ENCODE data around the gene UGT1A8.

UGT1A8 gene

GRCh38 chr2:233793465-233794127, 176.2 kb downstream of the UGT1A8 start:
- FAIRE-seq = no peak
- DNase-seq (ENCODE audit: insufficient read length, low spot score) = no peak
- no peak for TF ChIP-seq POLR2A (IDR thresholded peaks at IDR 0.05; ENCODE audit: low read depth, low read length)

GRCh38 chr2:233794128-233794658, 176.8 kb downstream of the UGT1A8 start:
- DNase-seq (ENCODE audit: insufficient read length, low spot score) = no peak
- no peak for TF ChIP-seq POLR2A (IDR thresholded peaks at IDR 0.05; ENCODE audit: low read depth, low read length)
- FAIRE-seq = no peak

GRCh38 chr2:233795735-233796171, 178.3 kb downstream of the UGT1A8 start:
- FAIRE-seq = no peak
- TF ChIP-seq POLR2A (IDR thresholded peaks at IDR 0.05; ENCODE audit: low read depth, low read length) = no peak
- no peak for DNase-seq (ENCODE audit: insufficient read length, low spot score)

GRCh38 chr2:233796254-233796653, 178.8 kb downstream of the UGT1A8 start:
- TF ChIP-seq POLR2A (IDR thresholded peaks at IDR 0.05; ENCODE audit: low read depth, low read length) = no peak
- DNase-seq (ENCODE audit: insufficient read length, low spot score) = no peak
- no peak for FAIRE-seq

- DNase-seq (ENCODE audit: insufficient read length, low spot score) (no peak), FAIRE-seq (no peak)
- no peak for TF ChIP-seq POLR2A (IDR thresholded peaks at IDR 0.05; ENCODE audit: low read depth, low read length)
Observed at GRCh38 chr2:233798335-233799086, 181.1 kb downstream of the UGT1A8 start.

DNA sequence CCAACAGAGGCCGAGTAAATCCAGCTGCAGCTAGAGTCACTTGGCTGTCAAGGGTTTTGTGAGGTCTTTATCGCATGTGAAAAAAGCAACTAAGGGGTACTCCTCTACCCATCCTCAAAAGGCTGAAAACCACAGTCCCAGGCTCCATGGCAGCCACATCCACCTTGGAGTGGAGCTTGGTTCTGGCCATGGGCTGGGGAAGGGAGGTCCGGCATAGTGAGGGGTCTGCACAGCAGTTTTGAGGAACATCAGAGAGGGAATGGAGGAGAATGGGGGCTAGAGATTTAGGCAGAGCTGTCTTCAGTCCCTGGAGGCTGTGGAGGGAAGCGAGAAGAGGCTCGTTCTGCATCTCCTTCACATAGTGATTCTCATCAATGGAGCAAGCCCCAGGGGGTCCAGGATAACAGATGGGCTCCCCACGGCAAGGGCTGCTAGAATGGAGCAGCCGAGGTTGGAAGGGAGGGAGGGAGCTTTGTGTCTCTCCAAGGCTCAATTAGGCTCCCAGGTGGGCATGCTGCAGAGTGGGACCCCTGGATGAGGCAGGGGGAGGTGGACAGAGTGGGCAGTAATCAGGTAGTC, 181.7 kb downstream of the UGT1A8 start:
- FAIRE-seq (no peak), DNase-seq (ENCODE audit: insufficient read length, low spot score) (no peak)
- TF ChIP-seq POLR2A (IDR thresholded peaks at IDR 0.05; ENCODE audit: low read depth, low read length) = no peak

DNA sequence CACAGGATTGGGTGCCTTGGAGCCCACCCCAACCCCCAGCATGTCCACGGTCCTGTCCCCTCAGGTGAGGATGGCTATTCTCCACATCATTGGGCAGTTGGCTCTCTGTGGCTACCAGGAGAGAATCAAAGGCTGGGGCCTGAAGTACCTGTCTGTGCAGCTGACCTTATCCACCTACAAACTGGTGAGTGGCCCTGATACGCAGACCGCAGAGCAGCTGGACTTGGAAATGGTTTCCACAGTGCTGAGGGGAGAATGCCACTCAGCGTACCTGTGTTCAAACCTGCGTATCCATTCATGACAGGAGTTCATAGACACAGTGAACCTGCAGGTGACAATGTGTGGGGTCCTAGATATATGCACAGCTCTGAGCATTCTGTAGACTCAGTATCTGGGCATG, 182.3 kb downstream of the UGT1A8 start:
- no peak for DNase-seq (ENCODE audit: insufficient read length, low spot score)
- FAIRE-seq = no peak
- no peak for TF ChIP-seq POLR2A (IDR thresholded peaks at IDR 0.05; ENCODE audit: low read depth, low read length)

GRCh38 chr2:233800208-233800607, 182.8 kb downstream of the UGT1A8 start:
- FAIRE-seq = no peak
- DNase-seq (ENCODE audit: insufficient read length, low spot score) = no peak
- TF ChIP-seq POLR2A (IDR thresholded peaks at IDR 0.05; ENCODE audit: low read depth, low read length) = no peak

DNA sequence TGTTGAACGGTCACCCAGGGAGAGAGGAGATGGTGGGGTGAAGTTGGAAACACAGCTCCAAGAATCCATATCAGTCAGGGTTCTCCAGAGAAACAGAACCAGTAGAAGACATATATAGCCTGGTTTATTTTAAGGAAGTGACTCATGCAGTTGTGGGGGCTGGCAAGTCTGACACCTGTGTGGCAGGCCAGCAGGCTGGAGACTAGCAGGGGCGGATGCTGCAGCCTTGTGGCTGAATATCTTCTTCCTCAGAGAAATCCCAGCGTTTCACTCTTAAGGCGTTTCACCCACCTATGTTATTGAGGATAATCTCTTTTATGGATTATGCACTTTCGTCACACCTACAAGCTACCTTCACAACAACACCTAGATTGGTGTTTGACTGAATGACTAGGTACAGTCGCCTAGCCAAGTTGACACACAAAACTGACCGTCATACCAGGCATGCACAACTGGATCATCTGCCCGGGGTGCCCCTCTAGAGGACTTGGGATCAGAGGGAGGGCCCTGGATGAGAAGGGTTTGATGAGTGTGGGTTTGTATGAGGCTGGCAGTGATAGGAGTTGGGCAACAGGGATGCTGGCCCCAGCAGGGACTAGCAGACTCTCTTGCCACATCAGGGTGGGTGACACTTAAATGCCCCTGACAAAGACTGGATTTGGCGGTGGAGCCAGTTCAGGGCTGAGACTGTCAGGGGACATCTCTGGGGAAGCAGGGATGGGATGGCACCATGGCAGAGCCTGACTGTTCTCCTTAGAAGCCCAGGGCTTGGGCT, 184.1 kb downstream of the UGT1A8 start:
- DNase-seq (ENCODE audit: insufficient read length, low spot score) (no peak), FAIRE-seq (no peak)
- no peak for TF ChIP-seq POLR2A (IDR thresholded peaks at IDR 0.05; ENCODE audit: low read depth, low read length)

DNA sequence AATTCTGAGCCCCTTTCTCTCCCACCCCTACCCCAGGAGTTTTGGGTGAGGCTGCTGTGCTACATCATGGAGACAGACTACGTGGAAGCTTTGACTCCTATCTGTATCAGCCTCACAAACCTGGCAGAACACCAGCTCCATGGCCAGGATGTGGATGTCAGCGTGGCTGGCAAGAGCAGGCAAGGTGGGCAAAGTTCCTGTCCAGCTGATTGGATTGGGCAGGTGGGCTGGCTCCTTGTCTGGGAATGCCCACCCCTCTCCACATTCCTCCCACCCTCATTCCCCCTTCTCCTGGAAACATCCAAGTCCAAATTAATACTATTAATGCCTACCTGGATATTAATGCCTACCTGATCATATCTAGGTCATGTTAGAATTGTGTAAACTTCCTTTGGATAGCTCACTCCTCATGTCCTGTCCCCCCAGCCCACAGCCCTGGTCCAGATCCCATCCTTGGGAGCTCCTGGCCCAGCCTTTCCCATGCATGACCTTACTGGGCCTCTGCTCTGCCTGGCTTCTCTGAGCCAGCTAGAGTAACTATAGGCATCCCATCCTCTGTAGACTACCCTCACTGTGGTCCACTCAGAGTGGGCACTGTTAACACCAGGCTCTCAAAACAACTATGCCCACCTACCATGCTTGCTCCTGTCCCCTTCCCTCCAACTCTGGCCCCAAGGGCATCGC, 184.8 kb downstream of the UGT1A8 start:
- TF ChIP-seq POLR2A (IDR thresholded peaks at IDR 0.05; ENCODE audit: low read depth, low read length) = no peak
- FAIRE-seq = no peak
- DNase-seq (ENCODE audit: insufficient read length, low spot score) = no peak

GRCh38 chr2:233803292-233803911, 186.0 kb downstream of the UGT1A8 start:
- no peak for FAIRE-seq
- no peak for DNase-seq (ENCODE audit: insufficient read length, low spot score)
- TF ChIP-seq POLR2A (IDR thresholded peaks at IDR 0.05; ENCODE audit: low read depth, low read length) = no peak

DNA sequence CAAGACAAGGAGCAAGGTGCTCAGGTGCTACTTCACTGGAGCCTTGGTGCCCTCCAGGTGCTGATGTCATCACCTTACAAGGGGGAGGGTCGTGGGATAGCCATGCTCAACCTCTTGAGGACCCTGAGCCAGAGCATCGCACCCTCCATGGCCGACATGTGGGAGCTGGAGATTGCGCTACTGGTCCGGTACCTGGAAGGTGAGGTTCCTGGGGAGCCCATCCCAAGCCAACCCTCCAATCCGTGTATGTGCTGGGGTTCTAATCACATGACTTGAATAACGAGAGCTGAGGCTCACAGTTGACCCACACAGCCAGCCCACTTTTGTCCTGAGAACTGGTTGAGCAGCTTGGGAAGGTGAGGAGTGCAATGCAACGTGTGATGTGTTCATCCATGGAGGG, 186.6 kb downstream of the UGT1A8 start:
- FAIRE-seq (no peak), DNase-seq (ENCODE audit: insufficient read length, low spot score) (no peak)
- TF ChIP-seq POLR2A (IDR thresholded peaks at IDR 0.05; ENCODE audit: low read depth, low read length) = no peak
